NCI-H1694 (cell line): ENCODE data around the gene ALX1.

ENCODE experiments used
- DNase-seq: peaks from one replicate; lab custom pipeline; 2025; lab: John Stamatoyannopoulos, UW

The ALX1 gene

DNA sequence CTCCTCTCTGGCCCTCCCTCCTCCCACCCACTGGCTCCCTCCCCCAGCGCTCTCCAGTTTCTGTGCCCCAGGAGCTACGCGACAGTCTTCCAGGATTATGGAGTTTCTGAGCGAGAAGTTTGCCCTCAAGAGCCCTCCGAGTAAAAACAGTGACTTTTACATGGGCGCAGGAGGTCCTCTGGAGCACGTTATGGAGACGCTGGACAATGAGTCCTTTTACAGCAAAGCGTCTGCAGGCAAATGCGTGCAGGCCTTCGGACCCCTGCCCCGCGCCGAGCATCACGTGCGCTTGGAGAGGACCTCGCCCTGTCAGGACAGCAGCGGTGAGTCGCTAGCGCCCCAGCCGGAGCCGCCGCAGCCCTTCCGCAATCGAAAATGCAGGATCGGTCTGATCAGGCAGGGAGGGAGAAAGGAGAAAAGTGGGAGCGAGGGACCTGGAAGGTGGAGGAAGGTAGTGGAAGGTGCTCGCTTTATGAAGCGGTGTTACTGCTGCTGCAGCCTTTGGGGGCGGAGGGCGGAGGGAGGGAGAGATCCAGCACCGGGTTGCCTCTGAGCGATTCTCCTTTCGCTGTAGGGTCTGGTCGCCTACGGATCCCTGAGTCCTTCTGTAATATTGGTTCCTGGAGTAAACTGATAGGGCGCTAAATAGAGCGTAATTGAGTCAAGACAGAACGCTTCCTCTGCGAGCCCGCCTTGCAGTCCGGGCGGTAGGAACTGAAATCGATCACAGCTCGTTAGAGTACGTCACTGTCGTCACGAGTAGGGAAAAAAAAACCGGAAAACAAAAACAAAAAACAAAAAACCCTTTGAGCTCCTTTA is at the start of gene ALX1:
TSS of gene ALX1 (plus strand) at position 56 of the 819 bp plus-strand sequence. CDS start at position 98, 42 bp downstream.
- no peak for DNase-seq

DNA sequence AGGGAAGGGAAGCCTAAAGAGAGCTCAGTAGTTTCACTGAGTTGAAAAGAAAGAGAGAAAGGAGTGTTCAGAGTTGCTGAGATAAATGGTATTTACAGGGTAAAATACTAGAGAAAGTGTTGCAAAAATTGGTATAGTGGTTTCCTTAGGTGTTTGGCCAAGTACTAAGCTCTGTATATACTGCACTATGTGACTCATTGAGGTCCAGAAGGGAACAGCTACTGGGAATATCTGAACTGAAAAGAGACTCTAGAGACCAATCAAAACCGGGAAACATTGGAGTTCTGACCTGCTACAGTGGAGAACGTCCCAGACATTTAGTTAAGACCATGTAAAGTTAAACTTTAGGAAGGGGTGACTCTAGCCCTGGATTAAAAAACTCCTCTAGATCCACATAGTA is 42.7 kb upstream of the ALX1 start:
- no peak for DNase-seq

DNA sequence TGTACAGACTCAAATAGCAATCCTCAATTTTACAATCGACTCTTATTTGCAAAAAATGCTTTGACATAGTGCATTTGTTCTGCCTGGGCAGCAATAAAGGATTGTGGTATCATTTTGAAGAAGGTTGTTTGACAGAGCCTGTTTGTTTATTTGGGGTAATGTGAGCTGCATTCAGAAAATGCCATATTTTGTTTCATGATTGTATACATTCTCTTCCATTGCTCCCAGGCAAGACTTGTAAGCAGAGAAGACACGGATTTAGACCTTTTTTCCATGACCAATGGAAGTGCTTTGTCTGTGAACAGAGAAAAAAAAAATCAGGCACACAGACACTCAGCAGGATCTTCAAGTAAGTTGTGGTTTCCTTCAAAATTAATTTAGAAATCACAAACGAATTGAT is 35.5 kb upstream of the ALX1 start:
- DNase-seq = no peak

DNA sequence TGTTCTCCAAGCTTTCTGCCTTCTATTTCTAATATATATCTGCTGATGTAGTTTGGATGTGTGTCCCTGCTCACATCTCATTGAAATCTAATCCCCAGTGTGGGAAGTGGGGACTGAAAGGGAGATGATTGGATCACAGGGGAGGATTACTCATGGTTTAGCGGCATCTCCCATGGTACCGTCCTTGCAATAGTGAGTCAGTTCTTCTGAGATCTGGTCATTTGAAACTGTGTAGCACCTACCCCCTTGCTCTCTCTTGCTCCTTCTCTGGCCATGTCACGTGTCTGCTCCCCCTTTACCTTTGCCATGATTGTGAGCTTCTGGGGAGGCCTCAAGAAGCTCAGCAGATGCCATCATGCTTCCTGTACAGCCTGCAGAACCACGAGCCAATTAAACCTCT is 26.2 kb upstream of the ALX1 start:
- DNase-seq = no peak

DNA sequence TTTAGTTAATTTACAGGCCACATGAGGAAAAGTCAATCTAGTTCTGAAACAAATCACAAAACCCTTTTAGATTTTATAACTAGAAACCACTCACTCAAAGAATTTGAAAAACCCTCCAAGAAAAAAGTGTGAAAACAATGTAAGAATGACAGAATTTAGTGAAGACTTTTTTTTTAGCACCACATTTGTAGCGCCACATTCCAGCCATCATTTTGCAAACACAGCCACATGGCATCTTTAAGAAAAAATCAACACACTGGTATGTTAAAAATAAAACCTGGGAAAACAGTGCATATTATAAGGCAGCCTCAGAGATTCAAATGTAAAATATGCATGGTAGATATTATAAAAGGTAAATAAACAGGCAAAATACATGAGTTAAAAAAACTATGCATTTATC is 22.3 kb upstream of the ALX1 start:
- no peak for DNase-seq

DNA sequence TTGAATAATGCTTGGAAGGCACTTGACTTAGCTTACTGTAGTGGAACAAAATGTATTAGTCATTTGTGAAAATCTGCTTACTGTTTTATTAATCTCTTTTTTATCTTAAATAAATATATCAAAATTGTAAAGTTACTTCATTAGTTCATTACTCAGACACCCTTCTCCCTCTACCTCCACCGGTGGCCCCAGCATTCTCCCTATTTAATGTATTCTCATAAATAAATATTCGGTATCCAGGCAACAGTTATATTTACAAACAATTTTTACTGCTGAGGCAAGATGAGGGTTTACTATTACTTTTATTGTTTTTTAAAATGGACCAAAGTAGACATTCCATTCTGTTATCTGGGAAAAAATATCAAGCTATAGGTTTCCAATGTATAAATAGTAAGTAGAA is 19.6 kb upstream of the ALX1 start:
- no peak for DNase-seq

DNA sequence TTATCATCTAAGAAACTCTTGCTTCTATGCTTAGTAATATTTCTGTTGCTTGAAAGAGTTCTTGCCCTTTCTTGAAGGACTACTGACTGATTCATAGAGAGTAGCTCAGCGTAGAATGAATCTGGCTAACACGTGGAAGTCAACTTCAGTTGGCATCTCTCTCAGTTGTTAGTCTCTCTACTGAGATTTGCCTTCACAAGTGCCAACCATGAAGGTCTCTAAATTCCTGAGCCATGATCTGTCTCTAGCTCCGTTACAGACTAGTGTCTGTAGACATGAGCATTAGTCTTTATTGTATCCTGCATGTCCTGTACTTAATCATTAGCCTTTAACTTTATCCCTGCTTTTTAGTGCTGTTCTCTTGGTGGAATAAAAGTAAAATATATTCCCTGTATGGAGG is 19.1 kb upstream of the ALX1 start:
- no peak for DNase-seq

DNA sequence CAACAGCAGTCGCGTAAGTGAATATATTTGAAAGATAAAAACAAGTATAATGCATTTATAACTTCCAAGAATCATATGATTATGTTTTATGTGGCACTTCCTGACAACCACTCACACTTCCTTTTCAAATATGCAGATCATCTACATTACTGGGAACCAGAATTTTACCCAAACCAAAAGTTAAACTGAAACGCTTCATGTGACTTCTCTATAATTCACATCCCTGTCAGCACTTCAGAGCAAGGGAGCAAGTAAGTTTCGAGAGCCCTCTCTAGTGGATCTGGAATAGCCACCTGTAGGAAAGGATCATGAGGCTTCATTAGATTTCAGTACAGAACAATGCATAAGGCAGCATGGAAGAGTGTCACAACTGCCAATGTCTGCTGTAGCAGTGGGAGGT is 13.7 kb upstream of the ALX1 start:
- no peak for DNase-seq

DNA sequence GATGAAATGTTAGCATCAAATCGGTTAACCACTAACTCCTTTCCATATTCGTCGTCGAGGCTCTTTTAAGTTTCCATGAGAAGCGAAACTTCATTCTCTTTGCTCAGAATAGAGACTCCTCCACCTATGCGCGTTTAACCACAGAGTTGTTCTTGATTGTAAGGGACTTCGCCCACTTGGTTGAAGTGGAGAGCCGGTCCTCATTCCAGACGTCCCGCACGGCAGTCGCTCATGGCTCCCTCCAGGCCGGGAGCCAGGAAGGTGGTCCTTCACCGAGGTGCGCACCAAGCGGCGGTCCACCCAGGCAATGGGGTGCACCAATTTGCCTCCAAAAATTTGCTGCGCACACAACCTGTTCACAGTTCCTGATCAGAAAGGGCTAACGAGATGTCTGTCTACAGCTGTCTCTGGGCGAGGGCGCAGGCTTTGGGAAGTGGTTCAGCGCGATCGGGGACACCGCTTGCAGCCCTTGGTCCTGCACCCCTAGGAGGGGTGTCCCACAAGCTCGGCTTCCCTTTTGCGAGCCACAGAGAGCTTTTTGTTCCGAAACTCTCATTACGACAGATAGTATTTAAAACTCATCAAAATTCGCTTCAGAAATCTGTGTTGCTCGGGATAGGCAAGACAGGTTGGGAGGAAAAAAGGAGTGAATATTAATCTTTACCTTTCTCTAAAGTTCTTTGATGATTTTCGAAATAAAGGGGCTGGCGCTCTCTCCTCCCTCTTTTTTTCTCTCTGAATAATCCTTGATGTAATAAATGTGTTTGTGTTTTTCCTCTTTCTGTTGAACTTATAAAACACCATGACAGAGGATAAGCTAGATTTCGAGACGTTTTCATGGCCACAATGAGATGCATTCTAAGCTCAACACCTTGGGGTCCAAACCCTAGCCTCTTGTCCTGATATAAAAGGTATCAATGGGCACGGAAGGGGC is 6.4 kb upstream of the ALX1 start:
- DNase-seq = no peak

DNA sequence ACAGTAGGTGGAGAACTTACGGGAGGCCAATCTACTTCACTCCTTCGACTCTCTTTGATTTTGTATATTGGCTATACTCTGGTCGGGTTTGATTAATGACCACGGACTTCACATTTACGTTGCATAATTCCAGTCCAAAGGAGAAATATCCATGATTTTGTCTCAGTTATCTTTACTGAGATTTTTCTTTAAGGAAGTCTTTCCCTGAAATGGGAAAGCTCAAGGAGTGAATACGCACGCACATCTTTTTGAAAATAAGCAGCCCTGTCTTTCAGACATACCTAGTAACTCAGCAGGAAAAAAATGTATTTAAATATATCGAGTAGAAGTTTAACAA is 5.7 kb upstream of the ALX1 start:
- no peak for DNase-seq

DNA sequence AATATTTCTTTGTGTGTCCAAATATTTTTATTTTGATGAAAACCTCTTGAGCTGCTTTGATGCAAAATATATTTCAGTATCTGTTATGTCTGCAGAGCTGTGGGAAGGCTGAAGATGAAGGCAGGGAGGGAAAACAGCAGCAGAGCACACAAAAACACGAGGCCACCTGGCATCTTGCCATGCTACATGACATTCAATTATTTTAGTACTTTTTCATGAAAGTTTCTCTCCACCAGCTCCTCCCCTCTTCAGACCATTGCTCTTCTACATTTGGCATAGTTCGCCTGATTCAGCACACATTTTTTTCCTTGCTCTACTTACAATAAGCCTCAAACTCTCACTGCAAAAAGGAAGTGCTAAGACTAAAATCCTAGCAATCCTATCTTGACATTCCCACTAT is 4.6 kb upstream of the ALX1 start:
- no peak for DNase-seq

DNA sequence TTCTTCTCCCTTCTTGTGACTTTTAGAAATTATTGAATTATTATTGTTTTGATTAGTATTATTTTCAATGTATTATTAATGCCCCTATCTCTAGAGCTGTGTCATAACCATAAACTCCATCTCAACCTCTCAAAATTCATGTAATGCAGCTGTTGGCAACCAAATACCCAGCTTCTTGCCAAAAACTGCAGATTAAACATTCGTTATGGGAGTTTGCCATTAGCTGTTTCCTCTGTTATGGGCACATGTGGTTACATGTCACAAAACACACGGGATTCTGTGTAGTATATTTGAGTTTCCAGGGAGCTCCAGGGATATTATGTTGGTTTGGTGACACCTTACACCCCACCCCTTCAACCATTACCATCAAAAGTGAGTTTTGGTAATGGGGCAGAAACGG is 2.8 kb upstream of the ALX1 start:
- DNase-seq = no peak

DNA sequence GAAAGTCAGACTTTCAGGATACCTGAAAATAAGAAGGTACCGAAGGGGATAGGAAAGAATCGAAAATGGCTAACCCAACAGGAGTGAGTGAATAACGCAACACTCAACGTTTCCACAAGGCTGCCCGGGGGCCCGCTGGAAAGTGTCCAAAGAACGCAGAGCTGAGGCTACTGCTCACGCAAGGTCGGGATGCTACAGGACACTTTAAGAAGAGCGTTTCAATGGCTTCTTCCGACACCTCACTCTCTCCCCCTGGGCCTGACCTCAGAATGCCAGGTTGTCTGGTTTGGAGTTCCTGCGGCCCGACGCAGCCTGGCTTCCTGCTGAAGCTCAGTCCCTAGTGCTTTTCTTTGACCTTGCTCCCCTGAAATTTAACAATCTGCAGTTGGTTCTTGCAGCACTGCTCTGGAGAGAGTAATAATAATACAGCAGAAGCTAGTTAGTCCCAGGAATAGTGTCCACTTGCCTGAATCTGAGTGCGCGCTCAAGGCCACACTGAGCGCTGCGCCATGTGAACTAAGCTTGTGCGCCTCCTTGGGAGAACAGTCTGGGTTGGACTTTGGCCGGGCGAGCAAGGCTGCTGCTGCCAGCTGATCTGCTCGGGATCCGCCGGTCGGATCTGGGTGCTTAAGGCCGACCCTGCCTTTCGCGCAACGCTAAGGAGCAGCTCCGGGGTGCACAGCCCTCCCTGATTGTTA is 2.0 kb upstream of the ALX1 start:
- DNase-seq = no peak

DNA sequence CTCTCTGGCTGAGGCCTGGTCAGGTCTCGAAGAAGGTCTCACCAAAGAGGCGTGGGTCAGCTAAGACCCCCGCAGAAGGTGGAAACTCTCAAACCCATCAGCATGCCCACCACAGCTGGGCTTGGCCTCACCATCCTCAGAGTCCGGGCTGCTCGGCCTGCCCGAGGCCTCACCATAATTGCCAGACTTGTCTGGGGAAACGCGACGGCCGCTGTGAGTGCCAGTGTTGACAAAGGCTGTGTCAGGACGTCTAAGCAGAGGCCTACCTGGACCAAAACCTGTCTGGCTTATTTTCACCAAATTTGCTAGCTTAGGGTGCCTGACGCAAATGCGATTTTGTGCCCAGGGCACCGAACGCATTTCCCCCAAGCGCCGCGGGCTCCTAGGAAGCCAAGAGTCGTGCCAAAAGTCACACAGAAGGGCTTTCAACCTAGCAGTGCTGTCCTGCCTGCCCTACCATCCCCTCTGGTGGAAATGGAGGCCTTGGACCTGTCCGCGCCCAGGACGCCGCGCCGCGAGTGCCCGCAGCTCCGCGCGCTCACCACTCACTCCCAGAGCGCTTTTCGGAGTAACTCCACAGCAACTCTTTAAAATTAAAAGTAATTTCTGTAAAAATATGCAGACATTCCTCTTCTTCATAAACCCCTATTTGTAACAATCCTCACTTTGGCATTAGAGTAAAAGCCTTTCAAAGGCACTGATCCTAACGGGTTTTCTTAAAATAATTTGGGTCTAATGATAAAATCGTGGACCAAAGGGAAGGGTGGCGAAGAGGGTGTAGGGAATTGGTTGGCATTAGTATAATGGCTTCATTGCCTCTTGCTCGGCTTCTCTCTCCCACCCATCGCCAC is 1.2 kb upstream of the ALX1 start:
- no peak for DNase-seq

DNA sequence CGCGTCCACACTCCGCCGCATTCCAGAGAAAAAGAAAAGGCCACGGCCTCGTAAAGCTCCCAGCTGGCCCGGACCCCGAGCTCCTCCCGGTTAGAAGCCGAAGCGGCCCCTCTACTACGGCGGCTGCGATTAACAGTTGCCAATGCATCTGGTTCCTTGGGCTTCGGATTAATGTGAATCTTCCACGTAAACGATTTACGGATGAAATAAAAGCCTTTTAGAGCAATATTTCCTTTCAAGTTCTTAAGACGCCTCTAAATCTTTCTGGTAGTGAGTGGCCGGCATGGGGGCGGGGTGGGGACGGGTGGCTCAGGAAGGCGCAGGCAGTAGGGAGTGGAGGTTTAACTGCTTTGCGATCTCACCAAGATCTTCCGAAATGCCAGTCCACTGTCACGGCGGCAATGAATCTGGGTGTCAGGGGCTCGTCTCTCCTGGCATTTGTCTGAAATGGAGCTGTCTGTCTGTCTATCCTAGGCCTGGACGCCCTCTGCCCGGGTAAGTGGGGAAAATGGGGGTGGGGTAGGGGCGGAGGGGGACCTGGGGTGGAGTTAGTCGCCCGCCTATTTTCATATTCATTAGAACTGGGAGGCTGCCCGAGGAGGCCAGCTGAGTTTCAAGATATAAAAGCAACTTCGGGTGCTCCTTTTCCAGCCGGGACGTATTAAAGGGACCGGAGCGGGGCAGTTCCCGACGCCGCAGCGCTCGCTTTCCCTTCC is 413 bp upstream of the ALX1 start:
- DNase-seq = no peak

DNA sequence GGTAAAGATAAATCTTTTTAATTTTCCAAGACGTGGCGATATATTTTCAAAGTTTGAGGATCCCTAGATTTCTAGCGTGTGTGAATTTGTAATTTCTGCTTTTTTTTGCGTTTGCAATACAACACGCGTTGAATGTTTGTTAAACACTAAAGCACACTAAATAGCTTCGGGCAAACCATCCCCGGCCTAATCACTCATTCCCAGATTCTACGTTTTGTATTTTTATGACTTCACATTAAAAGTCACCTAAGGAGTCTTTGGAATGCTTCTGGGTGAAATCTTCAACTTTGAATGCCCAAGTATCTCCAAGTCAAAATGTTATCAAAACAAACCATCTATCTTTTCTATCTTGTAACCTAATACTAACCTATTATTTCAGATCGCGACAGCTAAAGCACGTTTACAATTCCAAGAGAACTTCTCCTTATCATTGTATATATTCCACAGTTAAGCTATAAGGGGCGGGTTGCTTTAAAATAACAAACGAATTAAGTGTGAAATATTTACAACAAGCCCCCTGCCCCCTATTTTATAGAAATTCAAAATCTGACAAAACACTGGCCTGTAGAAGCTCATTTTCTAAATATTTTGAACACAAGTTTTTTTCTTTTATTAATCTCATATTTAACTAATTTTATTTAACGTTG is 1.1 kb downstream of the ALX1 start:
- no peak for DNase-seq

DNA sequence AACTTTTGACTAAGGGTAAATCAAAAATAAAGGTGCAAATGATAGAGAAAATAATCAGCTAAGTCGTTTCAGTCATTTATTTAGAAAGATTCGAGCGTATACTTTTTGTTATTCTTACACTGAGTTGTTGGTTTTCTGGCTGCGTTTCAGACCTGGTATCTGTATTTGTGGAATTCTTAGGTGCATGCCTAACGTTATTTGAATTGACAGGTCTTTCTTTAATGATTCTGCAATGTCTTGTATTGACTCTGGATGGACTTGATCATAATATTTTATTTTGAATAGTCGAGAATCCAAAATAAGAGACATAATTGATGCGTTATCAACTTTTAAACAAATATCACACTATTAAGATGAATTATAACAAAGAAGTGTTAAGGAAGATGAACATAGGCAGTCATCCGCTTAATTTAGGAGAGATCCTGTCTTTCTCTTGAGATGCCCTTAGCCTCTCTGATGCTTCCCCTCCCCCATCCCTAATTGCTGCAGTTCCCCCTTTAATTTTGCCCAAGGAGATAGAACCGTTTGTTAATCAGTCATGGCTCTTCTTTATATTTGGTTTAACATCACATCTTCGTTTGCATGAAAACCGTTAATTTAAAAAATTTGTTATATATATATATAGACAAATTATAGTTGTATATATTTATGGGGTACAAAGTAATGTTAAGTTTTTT is 1.8 kb downstream of the ALX1 start:
- no peak for DNase-seq

DNA sequence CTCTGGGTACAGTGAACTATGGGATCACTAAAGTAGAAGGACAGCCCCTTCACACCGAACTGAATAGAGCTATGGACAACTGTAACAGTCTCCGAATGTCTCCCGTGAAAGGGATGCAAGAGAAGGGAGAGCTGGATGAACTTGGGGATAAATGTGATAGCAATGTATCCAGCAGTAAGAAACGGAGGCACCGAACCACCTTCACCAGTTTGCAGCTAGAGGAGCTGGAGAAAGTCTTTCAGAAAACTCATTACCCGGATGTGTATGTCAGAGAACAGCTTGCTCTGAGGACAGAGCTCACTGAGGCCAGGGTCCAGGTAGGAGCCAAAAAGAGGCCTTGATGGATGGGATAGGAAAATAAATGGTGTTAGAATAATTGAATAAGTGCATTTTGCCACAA is 3.5 kb downstream of the ALX1 start:
- no peak for DNase-seq

DNA sequence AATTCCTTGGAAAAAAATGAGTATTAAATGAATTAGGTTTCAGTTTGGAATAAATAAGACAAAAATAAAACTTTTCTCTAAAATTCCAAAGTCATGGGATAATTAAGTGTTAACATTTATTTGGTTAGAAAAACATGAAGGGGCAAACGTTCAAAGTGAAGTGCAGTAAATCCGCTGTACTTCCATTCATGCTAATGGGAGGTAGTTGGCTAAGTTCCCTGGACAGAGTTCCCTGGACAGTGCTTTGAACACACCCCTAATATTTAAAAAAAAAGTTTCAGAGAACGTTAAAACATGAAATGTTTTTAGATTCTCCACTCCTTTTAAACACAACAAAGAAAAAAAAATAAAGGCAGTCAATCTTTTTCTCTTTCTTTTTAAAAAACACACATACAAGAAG is 16.3 kb downstream of the ALX1 start:
- no peak for DNase-seq

DNA sequence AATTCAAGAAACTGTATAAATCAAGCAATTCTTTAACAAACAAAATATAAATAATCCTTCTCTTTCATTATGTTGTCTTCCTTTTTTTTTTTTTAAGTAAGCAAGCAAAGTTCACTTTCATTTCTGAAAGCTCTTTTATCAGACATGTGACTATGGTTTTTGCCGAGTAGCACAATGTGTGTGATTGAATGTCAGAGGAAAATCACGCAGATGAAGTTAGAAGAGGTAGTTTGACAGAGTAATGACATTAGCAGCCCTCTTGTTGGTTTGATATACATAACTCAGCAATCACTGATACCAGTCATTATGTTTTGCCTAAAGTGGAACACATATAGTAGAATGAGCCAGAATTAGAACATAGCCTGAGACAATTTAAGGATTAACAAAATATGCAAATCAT is 19.0 kb downstream of the ALX1 start:
- DNase-seq = no peak
